Tibial artery (tissue), 4 donors: Measurements from ENCODE around the gene MEAK7.

Experiments used
- DNase-seq, 2 donors: peaks; one replicate each; pipeline ENCODE4 v3.0.0-alpha.2; 2019
- H3K27ac ChIP-seq, 2 donors: fragments of 200-600 bp; sonication (generic) in 1 of 2; 1 replicate in 1 of 2; 2 replicates in 1 of 2; pipeline ENCODE4 v1.5.1; 2018 to 2019; ENCODE audit warnings: mild to moderate bottlenecking in 1 of 2
- H3K27me3 ChIP-seq, 2 donors: fragments of 200-600 bp; sonication (generic) in 1 of 2; one replicate each; pipeline versions ENCODE4 v1.5.1 to v1.6.0; 2016 to 2019
- H3K36me3 ChIP-seq, 3 donors: fragments of 200-600 bp; sonication (generic) in 2 of 3; one replicate each; pipeline ENCODE4 v1.5.1; 2016 to 2019; ENCODE audit warnings: mild to moderate bottlenecking in 2 of 3
- H3K4me1 ChIP-seq, 4 donors: fragments of 200-600 bp; sonication (generic) in 2 of 4; 1 replicate in 3 of 4; 2 replicates in 1 of 4; pipeline ENCODE4 v1.5.1; 2016 to 2019
- H3K4me3 ChIP-seq, 2 donors: fragments of 200-600 bp; sonication (generic) in 1 of 2; 1 replicate in 1 of 2; 2 replicates in 1 of 2; pipeline ENCODE4 v1.5.1; 2018 to 2019; ENCODE audit warnings: mild to moderate bottlenecking in 2 of 2
- H3K9me3 ChIP-seq, 3 donors: fragments of 200-600 bp; sonication (generic) in 1 of 3; one replicate each; pipeline ENCODE4 v1.5.1; 2016 to 2019
- intact Hi-C: fragments of 100-400 bp; cut with DNase I; formaldehyde crosslinking; loops from one replicate; pipeline ENCODE4 v1.15.0; 2023; ENCODE audit warnings: low total_unique reads
- TF ChIP-seq, protein P1 (sequence below), 2 experiments: fragments of 200-600 bp in 1 of 2; fragments of 450-650 bp in 1 of 2; IDR thresholded peaks; one replicate each; pipeline ENCODE4 v1.5.1; 2017 to 2019; ENCODE audit warnings: antibody characterized with exemption in 2 of 2, mild to moderate bottlenecking in 1 of 2, moderate library complexity in 1 of 2

Gene MEAK7

GRCh38 chr16:84498223-84498610 is 6.2 kb downstream of the MEAK7 start:
- peaks cover 0 to 10% (median 1%) of the 10 kb centered on the region in 4 donors for H3K4me1 ChIP-seq
- H3K4me3 ChIP-seq = no peak overlapping the region
- H3K27ac ChIP-seq = no peak overlapping the region
- intact Hi-C loops = no loop called here
- peaks cover 49 to 67% (median 53%) of the 10 kb centered on the region in 3 donors for H3K36me3 ChIP-seq
- no peaks in the 10 kb centered on the region for H3K9me3 ChIP-seq
- no peak for DNase-seq
- H3K27me3 ChIP-seq = no peaks in the 10 kb centered on the region
- TF ChIP-seq, protein P1, sequence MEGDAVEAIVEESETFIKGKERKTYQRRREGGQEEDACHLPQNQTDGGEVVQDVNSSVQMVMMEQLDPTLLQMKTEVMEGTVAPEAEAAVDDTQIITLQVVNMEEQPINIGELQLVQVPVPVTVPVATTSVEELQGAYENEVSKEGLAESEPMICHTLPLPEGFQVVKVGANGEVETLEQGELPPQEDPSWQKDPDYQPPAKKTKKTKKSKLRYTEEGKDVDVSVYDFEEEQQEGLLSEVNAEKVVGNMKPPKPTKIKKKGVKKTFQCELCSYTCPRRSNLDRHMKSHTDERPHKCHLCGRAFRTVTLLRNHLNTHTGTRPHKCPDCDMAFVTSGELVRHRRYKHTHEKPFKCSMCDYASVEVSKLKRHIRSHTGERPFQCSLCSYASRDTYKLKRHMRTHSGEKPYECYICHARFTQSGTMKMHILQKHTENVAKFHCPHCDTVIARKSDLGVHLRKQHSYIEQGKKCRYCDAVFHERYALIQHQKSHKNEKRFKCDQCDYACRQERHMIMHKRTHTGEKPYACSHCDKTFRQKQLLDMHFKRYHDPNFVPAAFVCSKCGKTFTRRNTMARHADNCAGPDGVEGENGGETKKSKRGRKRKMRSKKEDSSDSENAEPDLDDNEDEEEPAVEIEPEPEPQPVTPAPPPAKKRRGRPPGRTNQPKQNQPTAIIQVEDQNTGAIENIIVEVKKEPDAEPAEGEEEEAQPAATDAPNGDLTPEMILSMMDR (IDR thresholded peaks at IDR 0.05) = no peak

- no peaks in the 10 kb centered on the region for H3K9me3 ChIP-seq
- peaks cover 0 to 5% (median 0%) of the 10 kb centered on the region in 4 donors for H3K4me1 ChIP-seq
- intact Hi-C loops = no loop called here
- DNase-seq = peak in 1 of 2 donors; percentile 19
- TF ChIP-seq, protein P1 (IDR thresholded peaks at IDR 0.05) = no peak
- peaks cover 49 to 72% (median 55%) of the 10 kb centered on the region in 3 donors for H3K36me3 ChIP-seq
- H3K27me3 ChIP-seq = no peaks in the 10 kb centered on the region
- no peak overlapping the region for H3K4me3 ChIP-seq
- no peak overlapping the region for H3K27ac ChIP-seq
Measured at GRCh38 chr16:84497418-84498222, 6.8 kb downstream of the MEAK7 start.

GRCh38 chr16:84496991-84497390 is 7.5 kb downstream of the MEAK7 start:
- H3K9me3 ChIP-seq = no peaks in the 10 kb centered on the region
- TF ChIP-seq, protein P1 (IDR thresholded peaks at IDR 0.05) = no peak
- H3K4me3 ChIP-seq = no peak overlapping the region
- H3K4me1 ChIP-seq = no peaks in the 10 kb centered on the region
- no peak overlapping the region for H3K27ac ChIP-seq
- intact Hi-C loops = no loop called here
- H3K27me3 ChIP-seq = no peaks in the 10 kb centered on the region
- DNase-seq = peak in 1 of 2 donors; percentile 3
- H3K36me3 ChIP-seq = peaks cover 49 to 77% (median 50%) of the 10 kb centered on the region in 3 donors

- intact Hi-C loops = no loop called here
- Histone ChIP-seq H3K4me3 (no peak overlapping the region), H3K27ac (no peak overlapping the region), H3K9me3 (no peaks in the 10 kb centered on the region), H3K27me3 (no peaks in the 10 kb centered on the region), H3K36me3 (peaks cover 49 to 77% (median 53%) of the 10 kb centered on the region in 3 donors), H3K4me1 (no peaks in the 10 kb centered on the region)
- TF ChIP-seq, protein P1 (IDR thresholded peaks at IDR 0.05) = no peak
- DNase-seq = no peak
Measured at GRCh38 chr16:84495506-84495905, 9.0 kb downstream of the MEAK7 start.

- H3K4me3 ChIP-seq = no peak overlapping the region
- H3K27me3 ChIP-seq = no peaks in the 10 kb centered on the region
- no peak for DNase-seq
- H3K9me3 ChIP-seq = no peaks in the 10 kb centered on the region
- no peak overlapping the region for H3K27ac ChIP-seq
- TF ChIP-seq, protein P1 (IDR thresholded peaks at IDR 0.05) = no peak
- no peaks in the 10 kb centered on the region for H3K4me1 ChIP-seq
- H3K36me3 ChIP-seq = peaks cover 46 to 73% (median 59%) of the 10 kb centered on the region in 3 donors
- intact Hi-C loops = no loop called here
Measured at GRCh38 chr16:84489131-84489530, 15.3 kb downstream of the MEAK7 start.
